NT2/D1 (cell line): ENCODE measurements around the gene RFX8.

Experiments used
- YY1 ChIP-seq: IDR thresholded peaks from 2 replicates; pipeline ENCODE4 v1.6.1; 2011; ENCODE audit not compliant: insufficient read length, insufficient read depth
- ZNF274 ChIP-seq: IDR thresholded peaks from 2 replicates; pipeline ENCODE4 v1.6.1; 2011; ENCODE audit warnings: mild to moderate bottlenecking, low read depth, low read length

- TF ChIP-seq YY1 (no peak), ZNF274 (no peak)
Measured at GRCh38 chr2:101479810-101480209, 4.9 kb upstream of the RFX8 start.
